Transverse colon (tissue), 4 donors: ENCODE results near the gene TCTN2. TPM values are rescaled to one million over a fixed set of nuclear protein-coding genes. Genes with fewer than 3 reads are reported as not detected.

Experiments
- DNase-seq: peaks from one replicate; pipeline ENCODE4 v3.0.0-alpha.2; 2019
- H3K27ac ChIP-seq, 4 donors: fragments of 200-600 bp; sonication (generic); 2 replicates each; pipeline ENCODE4 v1.5.1; 2016 to 2018; ENCODE audit warnings: inconsistent platforms in 4 of 4
- H3K27me3 ChIP-seq: fragments of 200-600 bp; sonication (generic); 2 replicates; pipeline ENCODE4 v1.5.1; 2017; ENCODE audit warnings: inconsistent platforms
- H3K36me3 ChIP-seq, 4 donors: fragments of 200-600 bp; sonication (generic); 2 replicates each; pipeline ENCODE4 v1.5.1; 2017 to 2019; ENCODE audit warnings: inconsistent platforms in 4 of 4
- H3K4me1 ChIP-seq, 4 donors: fragments of 200-600 bp; sonication (generic); 2 replicates each; pipeline ENCODE4 v1.5.1; 2017 to 2020; ENCODE audit warnings: inconsistent platforms in 4 of 4
- H3K4me3 ChIP-seq, 4 donors: fragments of 200-600 bp; sonication (generic); 1 replicate in 1 of 4; 2 replicates in 3 of 4; pipeline versions ENCODE4 v1.5.1 to v1.6.1; 2017 to 2019; ENCODE audit warnings: inconsistent platforms in 4 of 4
- H3K9me3 ChIP-seq, 2 donors: fragments of 200-600 bp; sonication (generic); 2 replicates each; pipeline ENCODE4 v1.5.1; 2017 to 2019; ENCODE audit warnings: inconsistent platforms in 2 of 2
- EP300 ChIP-seq: sonication (generic); formaldehyde crosslinking; IDR thresholded peaks from one replicate; pipeline ENCODE4 v1.6.1; 2017; ENCODE audit warnings: antibody characterized with exemption, low read depth
- POLR2A ChIP-seq: fragments of 450-650 bp; IDR thresholded peaks from one replicate; pipeline ENCODE4 v1.6.1; 2016; ENCODE audit warnings: antibody characterized with exemption, mild to moderate bottlenecking, moderate library complexity
- POLR2AphosphoS5 ChIP-seq, 3 donors: sonication (generic); formaldehyde crosslinking; IDR thresholded peaks; one replicate each; pipeline ENCODE4 v1.6.1; 2016; ENCODE audit warnings: antibody characterized with exemption in 3 of 3
- WGBS, 2 donors: methylation state at CpG; one replicate each; pipeline ENCODE4 v1.1.5; 2018; ENCODE audit warnings: low coverage in 1 of 2; 5-methylcytosine and 5-hydroxymethylcytosine counted together
- in situ Hi-C, 4 donors: fragments of 200-750 bp; cut with MboI; loops; one replicate each; pipeline versions ENCODE4 v1.15.0 to v1.15.1; 2017; ENCODE audit warnings: low sequenced_read_pairs in 3 of 4, low pct_ligation_motif_present in 1 of 4, low pct_unique_long_range_greater_than_20kb in 1 of 4
- intact Hi-C: fragments of 100-400 bp; cut with DNase I; formaldehyde crosslinking; loops from one replicate; pipeline ENCODE4 v1.15.1; 2023; ENCODE audit warnings: low total_unique reads
- total RNA-seq, 4 donors: library from RNA; depleted of rRNA; stranded (reverse); fragments of >200 nt; gene quantifications; one replicate each; pipeline ENCODE4 v1.1.0, GENCODE V29; 2016
- TF ChIP-seq, protein P1 (sequence below), 5 experiments: fragments of 200-600 bp in 3 of 5; fragments of 450-650 bp in 2 of 5; sonication (generic) in 3 of 5; IDR thresholded peaks; 1 replicate in 2 of 5; 2 replicates in 3 of 5; pipeline ENCODE4 v1.5.1; 2016 to 2017; ENCODE audit warnings: antibody characterized with exemption in 5 of 5, inconsistent platforms in 3 of 5, mild to moderate bottlenecking in 2 of 5, moderate library complexity in 1 of 5

Gene TCTN2
- total RNA-seq, 4 donors from 2014 or later: 1.00 to 6.3 (median 5.1) TPM

DNA sequence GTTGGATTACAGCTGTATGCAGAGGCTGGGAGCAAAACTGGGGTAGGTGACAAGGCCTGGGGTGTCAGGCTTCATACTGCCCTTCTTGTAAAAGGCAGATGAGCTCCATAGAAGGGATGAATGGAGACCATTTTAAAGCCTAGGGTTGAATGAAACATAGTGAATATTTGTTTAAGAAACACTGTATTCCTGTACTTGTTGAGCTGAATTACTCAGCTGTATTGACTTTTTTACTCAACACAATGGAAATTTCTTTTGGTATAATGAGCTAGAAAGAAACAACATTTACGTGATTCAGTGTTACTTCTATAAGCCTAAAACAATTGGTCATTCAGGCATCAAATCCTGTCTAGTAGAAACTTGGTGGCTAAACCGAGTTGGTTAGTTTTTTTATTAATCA is 55.3 kb downstream of the TCTN2 start:
- no peaks in the 10 kb centered on the region for H3K9me3 ChIP-seq
- intact Hi-C loops: no loop called here
- H3K27ac ChIP-seq: no peak overlapping the region
- H3K4me3 ChIP-seq: no peak overlapping the region
- peaks cover 0 to 45% (median 22%) of the 10 kb centered on the region in 4 donors for H3K36me3 ChIP-seq
- DNase-seq: no peak
- in situ Hi-C loops: no loop called here
- no peaks in the 10 kb centered on the region for H3K27me3 ChIP-seq
- peaks cover 0 to 2% (median 0%) of the 10 kb centered on the region in 4 donors for H3K4me1 ChIP-seq
- TF ChIP-seq EP300 (no peak), POLR2AphosphoS5 (IDR thresholded peaks at IDR 0.05) (no peak), POLR2A (no peak)
- TF ChIP-seq, protein P1, sequence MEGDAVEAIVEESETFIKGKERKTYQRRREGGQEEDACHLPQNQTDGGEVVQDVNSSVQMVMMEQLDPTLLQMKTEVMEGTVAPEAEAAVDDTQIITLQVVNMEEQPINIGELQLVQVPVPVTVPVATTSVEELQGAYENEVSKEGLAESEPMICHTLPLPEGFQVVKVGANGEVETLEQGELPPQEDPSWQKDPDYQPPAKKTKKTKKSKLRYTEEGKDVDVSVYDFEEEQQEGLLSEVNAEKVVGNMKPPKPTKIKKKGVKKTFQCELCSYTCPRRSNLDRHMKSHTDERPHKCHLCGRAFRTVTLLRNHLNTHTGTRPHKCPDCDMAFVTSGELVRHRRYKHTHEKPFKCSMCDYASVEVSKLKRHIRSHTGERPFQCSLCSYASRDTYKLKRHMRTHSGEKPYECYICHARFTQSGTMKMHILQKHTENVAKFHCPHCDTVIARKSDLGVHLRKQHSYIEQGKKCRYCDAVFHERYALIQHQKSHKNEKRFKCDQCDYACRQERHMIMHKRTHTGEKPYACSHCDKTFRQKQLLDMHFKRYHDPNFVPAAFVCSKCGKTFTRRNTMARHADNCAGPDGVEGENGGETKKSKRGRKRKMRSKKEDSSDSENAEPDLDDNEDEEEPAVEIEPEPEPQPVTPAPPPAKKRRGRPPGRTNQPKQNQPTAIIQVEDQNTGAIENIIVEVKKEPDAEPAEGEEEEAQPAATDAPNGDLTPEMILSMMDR (IDR thresholded peaks at IDR 0.05): no peak
- 63 to 79% methylated on average over 2 of the region's 2 CpGs for WGBS, 2 donors

DNA sequence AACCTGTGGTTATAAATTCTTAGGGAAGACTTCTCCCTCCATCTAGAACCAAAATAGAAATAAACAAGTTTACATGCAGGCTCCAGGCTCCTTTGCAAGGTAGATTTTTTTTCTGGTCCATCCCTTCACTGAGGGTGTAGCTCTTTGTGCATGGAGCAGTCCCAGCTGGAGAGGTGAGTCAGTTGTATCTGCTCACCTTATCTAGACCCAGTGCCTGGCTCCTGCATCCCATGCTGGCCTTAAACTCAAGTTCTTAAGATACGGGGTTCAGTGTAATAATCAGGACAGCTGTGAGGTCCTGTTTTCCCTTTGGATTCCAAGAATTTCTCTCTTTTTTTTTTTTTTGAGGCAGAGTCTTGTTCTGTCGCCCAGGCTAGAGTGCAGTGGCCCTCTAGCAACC is 56.0 kb downstream of the TCTN2 start:
- H3K36me3 ChIP-seq: peaks cover 0 to 48% (median 22%) of the 10 kb centered on the region in 4 donors
- 83 to 87% methylated on average over 1 to 2 of the region's 2 CpGs for WGBS, 2 donors
- in situ Hi-C loops: no loop called here

DNA sequence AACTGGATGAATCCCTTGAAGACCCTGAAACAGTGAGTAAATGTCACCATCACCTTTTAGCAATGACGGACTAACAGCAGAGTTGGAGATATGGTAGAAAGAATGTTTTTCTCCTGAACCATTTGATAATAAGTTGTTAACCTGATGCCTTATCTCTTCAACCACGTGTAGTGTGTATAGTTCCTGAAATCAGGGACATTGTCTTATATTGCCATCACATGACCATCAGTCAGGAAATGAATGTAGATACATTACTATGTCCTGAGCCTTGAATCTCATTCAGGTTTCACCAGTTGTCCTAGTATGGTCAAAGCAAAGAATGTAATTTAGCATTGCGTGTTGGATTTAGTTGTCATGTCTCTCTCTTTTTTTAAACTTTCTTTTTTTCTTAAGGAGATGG is 57.0 kb downstream of the TCTN2 start:
- H3K27ac ChIP-seq: no peak overlapping the region
- no peaks in the 10 kb centered on the region for H3K4me1 ChIP-seq
- H3K27me3 ChIP-seq: no peaks in the 10 kb centered on the region
- 74 to 81% methylated on average over 3 of the region's 3 CpGs for WGBS, 2 donors
- intact Hi-C loops (no loop called here), in situ Hi-C loops (no loop called here)
- peaks cover 0 to 41% (median 22%) of the 10 kb centered on the region in 4 donors for H3K36me3 ChIP-seq
- no peak for TF ChIP-seq EP300
- TF ChIP-seq POLR2AphosphoS5 (IDR thresholded peaks at IDR 0.05): no peak
- TF ChIP-seq POLR2A: no peak
- TF ChIP-seq, protein P1 (IDR thresholded peaks at IDR 0.05): no peak
- H3K4me3 ChIP-seq: no peak overlapping the region
- no peak for DNase-seq
- no peaks in the 10 kb centered on the region for H3K9me3 ChIP-seq

More for the DNA sequence above, 56.0 kb downstream of the TCTN2 start:
- TF ChIP-seq, protein P1 (IDR thresholded peaks at IDR 0.05): no peak
- TF ChIP-seq POLR2A (no peak), EP300 (no peak), POLR2AphosphoS5 (IDR thresholded peaks at IDR 0.05) (no peak)
- Histone ChIP-seq H3K9me3 (no peaks in the 10 kb centered on the region), H3K4me3 (no peak overlapping the region), H3K4me1 (no peaks in the 10 kb centered on the region), H3K27me3 (no peaks in the 10 kb centered on the region), H3K27ac (no peak overlapping the region)
- intact Hi-C loops: no loop called here
- no peak for DNase-seq

DNA sequence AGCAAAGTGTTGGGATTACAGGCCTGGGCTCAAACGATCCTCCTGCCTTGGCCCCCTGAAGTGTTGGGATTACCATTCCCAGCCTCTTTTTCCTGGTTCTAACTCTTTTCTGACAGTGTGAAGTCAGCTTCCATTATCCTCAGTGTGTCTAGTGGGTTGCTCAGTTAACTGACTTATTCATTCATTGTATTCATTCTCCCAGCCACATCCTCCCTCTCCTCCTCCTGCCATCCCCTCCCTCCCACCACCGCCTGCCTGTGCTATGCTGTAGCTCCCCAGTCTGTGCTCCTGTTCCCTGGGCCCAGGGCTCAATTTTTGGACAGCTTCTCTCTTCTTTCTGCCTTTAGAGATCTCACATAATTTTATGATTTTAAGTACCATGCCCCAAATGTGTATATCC is 60.7 kb downstream of the TCTN2 start:
- Histone ChIP-seq H3K27ac (no peak overlapping the region), H3K27me3 (no peaks in the 10 kb centered on the region), H3K36me3 (peaks cover 0 to 38% (median 16%) of the 10 kb centered on the region in 4 donors), H3K9me3 (no peaks in the 10 kb centered on the region), H3K4me1 (no peaks in the 10 kb centered on the region), H3K4me3 (no peak overlapping the region)
- WGBS, 2 donors: 91% methylated on average over 2 of the region's 2 CpGs; no CpG with 5 or more reads in 1 of the 2 donors
- intact Hi-C loops (no loop called here), in situ Hi-C loops (no loop called here)
- no peak for DNase-seq
- TF ChIP-seq, protein P1 (IDR thresholded peaks at IDR 0.05): no peak
- TF ChIP-seq EP300 (no peak), POLR2AphosphoS5 (IDR thresholded peaks at IDR 0.05) (no peak), POLR2A (no peak)
